Activated naive CD4-positive, alpha-beta T cell treated with Interleukin-2 at 50 U/mL for 16 hours (primary cell): ENCODE results near the gene PRKCA.

ENCODE experiments used
- DNase-seq: peaks from one replicate; pipeline ENCODE4 v3.0.0-alpha.2; 2020

PRKCA gene

DNA sequence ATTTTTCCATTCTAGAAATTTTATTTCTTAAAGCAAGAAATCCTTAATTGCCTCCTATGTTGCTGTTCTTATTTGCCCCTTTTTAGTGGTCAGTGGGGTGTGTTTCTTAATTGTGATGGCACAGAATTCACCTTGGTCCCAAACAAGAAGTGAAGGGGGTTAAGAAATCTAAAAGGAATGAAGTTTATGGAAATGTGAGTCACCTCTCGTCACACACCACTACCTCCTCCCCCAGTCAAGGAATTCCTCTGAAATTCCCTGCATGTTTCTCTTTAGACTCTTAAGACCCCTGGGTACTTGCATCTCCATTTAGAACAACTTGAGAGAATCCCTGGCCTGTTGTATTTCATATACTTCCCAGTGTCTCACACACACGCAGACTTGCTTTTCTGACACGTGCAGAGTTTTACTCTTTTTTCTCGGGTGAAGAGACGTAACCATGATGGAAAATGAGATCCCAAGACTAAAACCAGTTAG, 247.4 kb downstream of the PRKCA start:
- no peak for DNase-seq

GRCh38 chr17:66551839-66552238, 249.4 kb downstream of the PRKCA start:
- DNase-seq: no peak

- DNase-seq: no peak
These were observed 250.0 kb downstream of the PRKCA start for GRCh38 chr17:66552371-66552770.

GRCh38 chr17:66555605-66556004, 253.2 kb downstream of the PRKCA start:
- DNase-seq: no peak

DNA sequence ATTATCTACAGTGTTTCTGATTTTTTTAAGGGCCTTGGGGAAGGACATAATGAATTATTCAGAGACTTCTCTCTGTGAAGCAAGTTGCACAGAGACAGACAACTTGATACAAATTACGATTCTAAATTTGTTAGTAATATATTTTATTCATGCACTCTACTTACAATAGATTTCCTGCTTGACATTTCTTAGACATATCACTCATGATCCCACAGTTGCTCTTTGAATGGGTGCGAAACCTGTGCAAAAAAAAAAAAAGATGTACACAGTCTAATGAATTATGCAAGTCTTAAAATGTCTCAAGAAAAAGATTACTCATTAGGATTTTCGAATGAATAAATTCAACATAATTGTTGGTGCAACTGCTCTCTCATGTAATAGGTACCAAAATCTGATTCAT, 254.8 kb downstream of the PRKCA start:
- no peak for DNase-seq

- no peak for DNase-seq
These were observed 255.5 kb downstream of the PRKCA start for GRCh38 chr17:66557886-66558285.

GRCh38 chr17:66560691-66561090, 258.3 kb downstream of the PRKCA start:
- no peak for DNase-seq

- no peak for DNase-seq
These were observed 259.7 kb downstream of the PRKCA start for GRCh38 chr17:66562119-66562518.

DNA sequence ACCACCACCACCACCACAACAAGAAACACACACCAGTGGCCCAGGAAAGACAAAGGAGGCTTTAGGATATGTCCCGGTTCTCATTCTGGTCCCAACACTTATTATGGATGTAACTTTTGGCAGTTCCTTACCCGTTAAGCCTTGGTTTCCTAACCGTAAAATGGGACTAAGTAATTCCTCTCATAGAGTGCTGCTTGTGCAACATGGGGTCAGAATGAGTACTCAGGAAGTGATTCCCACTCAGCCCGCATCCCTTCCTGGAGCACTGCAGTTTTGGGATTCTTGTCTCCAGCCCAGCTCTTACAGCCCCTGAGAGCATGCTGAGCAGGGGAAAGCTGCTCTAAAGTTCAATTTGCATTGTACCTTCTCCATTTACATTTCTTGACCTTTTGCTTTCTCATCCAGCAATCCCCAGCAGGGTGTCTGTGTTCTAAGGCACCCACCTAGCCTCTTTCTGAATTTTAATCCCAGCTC, 262.6 kb downstream of the PRKCA start:
- DNase-seq: no peak

- peak; percentile 85 for DNase-seq
These were observed 265.1 kb downstream of the PRKCA start for GRCh38 chr17:66567234-66568170.

DNA sequence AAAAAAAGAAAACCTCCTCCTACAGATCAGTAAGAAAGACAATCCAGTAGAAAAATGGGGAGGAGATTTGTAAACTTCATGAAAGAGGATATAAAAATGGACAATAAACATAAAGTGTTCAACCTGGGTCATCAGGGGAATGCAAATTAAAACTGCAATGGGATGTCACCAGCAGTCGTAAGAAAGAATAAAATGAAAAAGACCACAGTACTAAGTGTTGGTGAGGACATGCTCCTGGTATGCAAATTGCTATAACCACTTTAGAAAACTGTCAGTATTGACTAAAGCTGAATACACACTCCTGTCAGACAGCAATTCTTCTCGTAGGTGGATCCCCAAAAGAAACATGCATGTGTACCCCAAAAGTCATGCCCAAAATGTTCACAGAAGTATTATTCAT, 267.2 kb downstream of the PRKCA start:
- no peak for DNase-seq

GRCh38 chr17:66570447-66571195, 268.2 kb downstream of the PRKCA start:
- no peak for DNase-seq

- no peak for DNase-seq
These were observed 269.3 kb downstream of the PRKCA start for GRCh38 chr17:66571745-66572144.

GRCh38 chr17:66573078-66573477, 270.7 kb downstream of the PRKCA start:
- DNase-seq: no peak

DNA sequence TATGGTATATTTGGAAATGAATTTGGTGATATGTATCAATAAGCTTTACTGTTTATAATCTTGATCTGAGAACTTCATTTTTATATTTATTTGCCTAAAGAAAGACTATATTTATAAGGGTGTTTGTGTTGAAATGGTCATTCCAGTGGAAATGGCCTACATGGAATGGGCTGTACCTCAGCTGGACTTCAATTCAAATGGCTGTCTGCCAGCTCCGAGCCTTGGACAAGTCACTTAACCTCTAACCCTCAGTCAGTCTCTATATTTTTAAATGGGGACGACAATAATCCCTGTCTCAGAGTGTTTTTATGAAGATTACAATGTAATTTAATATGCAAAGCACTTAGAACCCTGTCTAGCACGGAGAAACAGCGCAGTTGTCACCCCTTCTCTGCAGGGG, 271.7 kb downstream of the PRKCA start:
- no peak for DNase-seq

GRCh38 chr17:66576473-66576872, 274.1 kb downstream of the PRKCA start:
- DNase-seq: no peak

GRCh38 chr17:66577041-66577440, 274.6 kb downstream of the PRKCA start:
- DNase-seq: no peak

- no peak for DNase-seq
These were observed 276.5 kb downstream of the PRKCA start for GRCh38 chr17:66578781-66579489.

GRCh38 chr17:66579556-66579955, 277.1 kb downstream of the PRKCA start:
- DNase-seq: no peak

DNA sequence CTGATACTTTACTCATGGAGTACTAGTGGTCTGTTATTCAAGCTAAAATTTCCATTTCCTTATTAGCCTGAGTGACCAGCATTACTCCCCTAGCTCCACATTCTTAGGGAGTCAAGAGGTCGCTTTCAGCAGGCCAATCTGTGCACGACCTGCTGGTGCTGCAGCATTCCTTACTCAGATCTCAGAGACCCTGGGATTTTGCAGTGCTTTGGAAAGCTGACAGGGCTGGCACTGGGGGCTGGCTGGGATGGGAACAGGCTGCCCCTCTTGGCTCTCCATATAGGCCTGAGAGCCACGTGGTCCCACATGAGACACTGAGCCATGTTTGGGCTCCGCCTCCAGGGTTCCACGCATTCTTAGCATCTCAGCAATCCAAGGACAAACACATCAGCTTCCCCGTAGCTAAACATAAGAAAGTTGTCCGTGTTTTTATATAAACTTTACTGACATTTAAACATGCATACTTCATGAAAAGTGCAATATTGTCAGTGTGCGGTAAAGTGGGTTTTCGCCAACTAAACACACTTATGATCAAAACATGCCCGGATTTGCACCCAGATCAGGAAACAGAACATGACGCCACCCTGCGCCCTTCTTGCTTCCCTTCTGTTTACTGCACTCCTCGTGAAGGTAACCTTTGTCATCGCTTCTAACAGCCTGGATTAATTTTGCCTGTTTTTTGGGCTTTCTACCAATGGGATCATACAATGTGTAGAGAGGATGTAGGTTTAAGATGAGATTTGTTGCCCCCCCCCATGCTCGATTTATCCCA, 278.0 kb downstream of the PRKCA start:
- DNase-seq: no peak

- DNase-seq: no peak
These were observed 278.6 kb downstream of the PRKCA start for GRCh38 chr17:66580956-66581391.
